H9 (cell line): ENCODE measurements around the gene SNED1. TPM values are rescaled to one million over a fixed set of nuclear protein-coding genes. Genes with fewer than 3 reads are reported as not detected.

Experiments
- DNase-seq: peaks from one replicate; pipeline ENCODE4 v3.0.0-alpha.2; 2017
- H2AFZ ChIP-seq: one replicate; pipeline ENCODE4 v1.6.1; 2013; ENCODE audit warnings: mild to moderate bottlenecking, low read length, control low read depth, moderate library complexity
- H2AK5ac ChIP-seq: 2 replicates; pipeline ENCODE4 v1.6.1; 2013; ENCODE audit warnings: low read length, control low read depth, mixed read lengths; ENCODE audit not compliant: insufficient read length
- H2BK120ac ChIP-seq: one replicate; pipeline ENCODE4 v1.6.1; 2013; ENCODE audit warnings: low read depth, mild to moderate bottlenecking, low read length, control low read depth, inconsistent platforms; ENCODE audit not compliant: poor library complexity, severe bottlenecking
- H2BK12ac ChIP-seq: 2 replicates; pipeline ENCODE4 v1.6.1; 2013; ENCODE audit warnings: low read length, control low read depth, mixed read lengths, low read depth; ENCODE audit not compliant: insufficient read length
- H2BK15ac ChIP-seq: 2 replicates; pipeline ENCODE4 v1.6.1; 2013; ENCODE audit warnings: low read depth, low read length, control low read depth
- H2BK20ac ChIP-seq: one replicate; pipeline ENCODE4 v1.6.1; 2013; ENCODE audit warnings: low read depth, mild to moderate bottlenecking, low read length, control low read depth, inconsistent platforms; ENCODE audit not compliant: poor library complexity, severe bottlenecking
- H2BK5ac ChIP-seq: 2 replicates; pipeline ENCODE4 v1.6.1; 2013; ENCODE audit warnings: low read length, control low read depth, mixed read lengths; ENCODE audit not compliant: insufficient read length
- H3K14ac ChIP-seq: 2 replicates; pipeline ENCODE4 v1.6.1; 2013; ENCODE audit warnings: low read length, control low read depth; ENCODE audit not compliant: insufficient read depth
- H3K18ac ChIP-seq: 2 replicates; pipeline ENCODE4 v1.6.1; 2013; ENCODE audit warnings: low read depth, mild to moderate bottlenecking, mixed read lengths, low read length, control low read depth; ENCODE audit not compliant: insufficient read length
- H3K23ac ChIP-seq: 2 replicates; pipeline ENCODE4 v1.6.1; 2013; ENCODE audit warnings: low read length, control low read depth, mixed read lengths, low read depth; ENCODE audit not compliant: insufficient read length
- H3K23me2 ChIP-seq: 2 replicates; pipeline ENCODE4 v1.6.1; 2013; ENCODE audit warnings: low read depth, mild to moderate bottlenecking, mixed read lengths, low read length, control low read depth; ENCODE audit not compliant: insufficient read length, poor library complexity, severe bottlenecking
- H3K27ac ChIP-seq: 2 replicates; pipeline ENCODE4 v1.5.1; 2013; ENCODE audit warnings: low read length, control low read depth, mixed read lengths, low read depth; ENCODE audit not compliant: insufficient read length
- H3K27me3 ChIP-seq: 2 replicates; pipeline ENCODE4 v1.6.1; 2013; ENCODE audit warnings: low read length, control low read depth, inconsistent platforms; ENCODE audit not compliant: insufficient read depth
- H3K4ac ChIP-seq: 2 replicates; pipeline ENCODE4 v1.6.1; 2013; ENCODE audit warnings: low read depth, mild to moderate bottlenecking, control low read depth, inconsistent platforms, low read length, moderate library complexity
- H3K4me1 ChIP-seq: 2 replicates; pipeline ENCODE4 v1.6.1; 2013; ENCODE audit warnings: low read length, control low read depth, inconsistent platforms; ENCODE audit not compliant: insufficient read depth
- H3K4me2 ChIP-seq: 2 replicates; pipeline ENCODE4 v1.6.1; 2013; ENCODE audit warnings: low read length, control low read depth, mixed read lengths; ENCODE audit not compliant: insufficient read length, insufficient read depth
- H3K56ac ChIP-seq: 2 replicates; pipeline ENCODE4 v1.6.1; 2013; ENCODE audit warnings: low read depth, mild to moderate bottlenecking, mixed read lengths, low read length, control low read depth; ENCODE audit not compliant: insufficient read length
- H3K79me1 ChIP-seq: 2 replicates; pipeline ENCODE4 v1.6.1; 2013; ENCODE audit warnings: low read depth, mild to moderate bottlenecking, moderate library complexity, low read length, control low read depth, inconsistent platforms; ENCODE audit not compliant: insufficient read depth, poor library complexity, severe bottlenecking
- H3K79me2 ChIP-seq: 2 replicates; pipeline ENCODE4 v1.6.1; 2013; ENCODE audit warnings: low read length, control low read depth, inconsistent platforms; ENCODE audit not compliant: insufficient read depth
- H3K9ac ChIP-seq: 2 replicates; pipeline ENCODE4 v1.6.1; 2013; ENCODE audit warnings: low read length, control low read depth, mixed read lengths; ENCODE audit not compliant: insufficient read length; ENCODE audit errors: extremely low read depth
- H3K9me3 ChIP-seq: one replicate; pipeline ENCODE4 v1.6.1; 2013; ENCODE audit warnings: low read depth, low read length, inconsistent platforms; ENCODE audit not compliant: control insufficient read depth
- H3T11ph ChIP-seq: one replicate; pipeline ENCODE4 v1.6.1; 2013; ENCODE audit warnings: mild to moderate bottlenecking, low read length, control low read depth, inconsistent platforms
- H4K20me1 ChIP-seq: one replicate; pipeline ENCODE4 v1.6.1; 2013; ENCODE audit not compliant: control insufficient read depth, insufficient read length, insufficient read depth
- H4K5ac ChIP-seq: 2 replicates; pipeline ENCODE4 v1.6.1; 2013; ENCODE audit warnings: low read depth, mild to moderate bottlenecking, mixed read lengths, low read length, control low read depth; ENCODE audit not compliant: insufficient read length
- H4K8ac ChIP-seq: replicated peaks from 2 replicates; pipeline ENCODE4 v1.6.1; 2013; ENCODE audit warnings: low read length, control low read depth, mixed read lengths, low read depth; ENCODE audit not compliant: insufficient read length
- H4K91ac ChIP-seq: 2 replicates; pipeline ENCODE4 v1.6.1; 2013; ENCODE audit warnings: low read depth, mild to moderate bottlenecking, moderate library complexity, mixed read lengths, low read length, control low read depth; ENCODE audit not compliant: insufficient read length
- H3K27ac Mint-ChIP-seq, 3 experiments: 2 replicates in 2 of 3; 3 replicates in 1 of 3; pipeline ENCODE4 v1.8.0; 2020 to 2021; ENCODE audit warnings: mixed read lengths in 3 of 3, mild to moderate bottlenecking in 1 of 3, moderate library complexity in 1 of 3
- H3K27me3 Mint-ChIP-seq: 2 replicates; pipeline ENCODE4 v1.8.0; 2021; ENCODE audit warnings: low read depth, mild to moderate bottlenecking, moderate library complexity, mixed read lengths
- H3K36me3 Mint-ChIP-seq, 3 experiments: 2 replicates in 2 of 3; 3 replicates in 1 of 3; pipeline ENCODE4 v1.8.0; 2020 to 2021; ENCODE audit warnings: low read depth in 3 of 3, mixed read lengths in 3 of 3; ENCODE audit not compliant: insufficient read depth in 1 of 3
- H3K4me1 Mint-ChIP-seq, 2 experiments: 2 replicates each; pipeline ENCODE4 v1.8.0; 2020; ENCODE audit warnings: mixed read lengths in 2 of 2
- H3K4me3 Mint-ChIP-seq, 2 experiments: 2 replicates in 1 of 2; 3 replicates in 1 of 2; pipeline ENCODE4 v1.8.0; 2020 to 2021; ENCODE audit warnings: mild to moderate bottlenecking in 2 of 2, mixed read lengths in 2 of 2, moderate library complexity in 1 of 2
- H3K9me3 Mint-ChIP-seq, 2 experiments: 2 replicates in 1 of 2; 3 replicates in 1 of 2; pipeline ENCODE4 v1.8.0; 2020; ENCODE audit warnings: mild to moderate bottlenecking in 2 of 2, mixed read lengths in 2 of 2, moderate library complexity in 1 of 2
- CTCF ChIP-seq: fragments of 200-600 bp; sonication (generic); conservative IDR thresholded peaks from 3 replicates; pipeline ENCODE4 v1.8.0; 2021; ENCODE audit warnings: antibody characterized with exemption, mild to moderate bottlenecking
- whole genome bisulfite sequencing: extraction: QIAGEN DNeasy Blood & Tissue Kit; methylation state at CpG from one replicate; pipeline ENCODE4 v1.1.7; 2013; ENCODE audit warnings: missing lambda C conversion rate, low lambda C conversion rate, mixed read lengths; ENCODE audit not compliant: insufficient read length; ENCODE audit errors: extremely low coverage; 5-methylcytosine and 5-hydroxymethylcytosine counted together
- total RNA-seq: library from RNA; stranded (reverse); gene quantifications from 2 replicates; pipeline ENCODE4 v1.2.1, GENCODE V29; 2021

The SNED1 gene
- total RNA-seq, 1 experiment from 2014 or later: 2.5 TPM

- no peak overlapping the region for H2BK20ac ChIP-seq
- no peak for TF ChIP-seq CTCF
- H3K79me2 ChIP-seq: no peaks in the 10 kb centered on the region
- H3T11ph ChIP-seq: no peak overlapping the region
- Mint-ChIP-seq H3K4me3 (no peak overlapping the region), H3K4me1 (peaks cover 0 to 6% of the 10 kb centered on the region in 2 experiments; a peak in 2 of 4 replicates), H3K27ac (no peak overlapping the region), H3K9me3 (no peaks in the 10 kb centered on the region; a peak in 2 of 5 replicates), H3K27me3 (peaks cover 73% of the 10 kb centered on the region), H3K36me3 (no peaks in the 10 kb centered on the region; a peak in 1 of 7 replicates)
- H3K27me3 ChIP-seq: peaks cover 3% of the 10 kb centered on the region; the same call in 1 of the 2 replicates
- no peak overlapping the region for H3K56ac ChIP-seq
- no peak overlapping the region for H2BK15ac ChIP-seq
- no peak overlapping the region for H4K91ac ChIP-seq
- H3K9me3 ChIP-seq: no peaks in the 10 kb centered on the region
- no peak overlapping the region for H3K23ac ChIP-seq
- H2AFZ ChIP-seq: no peak overlapping the region
- H3K23me2 ChIP-seq: peaks cover 8% of the 10 kb centered on the region
- H3K4me1 ChIP-seq: no peaks in the 10 kb centered on the region
- H4K20me1 ChIP-seq: no peaks in the 10 kb centered on the region
- no peak overlapping the region for H3K27ac ChIP-seq
- no peak overlapping the region for H4K8ac ChIP-seq
- no peak for DNase-seq
- H3K79me1 ChIP-seq: no peaks in the 10 kb centered on the region
- no peak overlapping the region for H2BK5ac ChIP-seq
- no peak overlapping the region for H3K4me2 ChIP-seq
- WGBS: no CpG with 5 or more reads among the region's 20 CpGs
- no peak overlapping the region for H3K18ac ChIP-seq
- H3K14ac ChIP-seq: no peak overlapping the region
- no peak overlapping the region for H3K4ac ChIP-seq
- H2AK5ac ChIP-seq: no peak overlapping the region
- no peak overlapping the region for H4K5ac ChIP-seq
- H2BK12ac ChIP-seq: no peak overlapping the region
- H2BK120ac ChIP-seq: no peak overlapping the region
- H3K9ac ChIP-seq: no peak overlapping the region
Measured at GRCh38 chr2:241038374-241039180, 40.2 kb downstream of the SNED1 start.
